H1 (cell line): ENCODE measurements around the gene PIGX. TPM values are rescaled to one million over a fixed set of nuclear protein-coding genes. Genes with fewer than 3 reads are reported as not detected.

Experiments used
- CTCF ChIA-PET: fragments of 300-600 bp; sonication (Branson Sonifier 250); formaldehyde crosslinking; loops from one replicate; lab custom pipeline; 2021; ENCODE audit not compliant: partially characterized antibody; lab: Charles Lee
- POLR2A ChIA-PET: fragments of 300-600 bp; sonication (Branson Sonifier 250); formaldehyde crosslinking; loops from one replicate; lab custom pipeline; 2021; ENCODE audit warnings: inconsistent platforms; ENCODE audit not compliant: partially characterized antibody; lab: Charles Lee
- DNase-seq, 2 experiments: peaks; one replicate each; pipeline versions ENCODE4 v3.0.0 to v3.0.0-alpha.2; 2010 to 2022; ENCODE audit warnings: low spot score in 2 of 2, low read depth in 1 of 2, mixed read lengths in 1 of 2
- FAIRE-seq: peaks from 2 replicates; lab custom pipeline; 2011; peaks lifted over from hg19 to GRCh38; lab: Jason Lieb, UNC
- H2AFZ ChIP-seq: 2 replicates; pipeline ENCODE4 v1.8.1; 2012; ENCODE audit warnings: low read length, inconsistent platforms
- H2AK5ac ChIP-seq: 2 replicates; pipeline ENCODE4 v1.6.1; 2013; ENCODE audit warnings: low read depth, low read length
- H2BK120ac ChIP-seq: replicated peaks from 2 replicates; pipeline ENCODE3; 2013; ENCODE audit warnings: low read depth, low read length, inconsistent platforms
- H2BK12ac ChIP-seq: 2 replicates; pipeline ENCODE4 v1.6.1; 2013; ENCODE audit warnings: low read depth, low read length
- H2BK15ac ChIP-seq: 2 replicates; pipeline ENCODE4 v1.6.1; 2013; ENCODE audit warnings: low read length
- H2BK20ac ChIP-seq: 2 replicates; pipeline ENCODE4 v1.6.1; 2013; ENCODE audit warnings: low read length
- H2BK5ac ChIP-seq: 2 replicates; pipeline ENCODE4 v1.6.1; 2013; ENCODE audit warnings: low read depth, low read length
- H3K14ac ChIP-seq: 2 replicates; pipeline ENCODE4 v1.6.1; 2013; ENCODE audit warnings: inconsistent platforms; ENCODE audit not compliant: insufficient read length
- H3K18ac ChIP-seq: 2 replicates; pipeline ENCODE4 v1.6.1; 2013; ENCODE audit warnings: low read length; ENCODE audit errors: extremely low read depth
- H3K23ac ChIP-seq: 2 replicates; pipeline ENCODE4 v1.6.1; 2013; ENCODE audit warnings: inconsistent platforms; ENCODE audit not compliant: insufficient read length
- H3K23me2 ChIP-seq: 2 replicates; pipeline ENCODE4 v1.6.1; 2013; ENCODE audit warnings: low read depth, low read length
- H3K27ac ChIP-seq: 2 replicates; pipeline ENCODE4 v1.6.1; 2011; ENCODE audit warnings: low read depth, low read length, inconsistent platforms
- H3K27me3 ChIP-seq, 4 experiments: replicated peaks in 1 of 4; 1 replicate in 1 of 4; 2 replicates in 3 of 4; pipeline versions ENCODE4 v1.6.1 to v1.8.1; 2011 to 2013; ENCODE audit warnings: low read length in 3 of 4, mild to moderate bottlenecking in 3 of 4, inconsistent platforms in 2 of 4, mixed read lengths in 2 of 4, moderate library complexity in 1 of 4; ENCODE audit not compliant: control insufficient read depth in 3 of 4, insufficient read depth in 3 of 4; ENCODE audit errors: extremely low read depth in 1 of 4
- H3K36me3 ChIP-seq, 4 experiments: 2 replicates each; pipeline versions ENCODE4 v1.6.1 to v1.8.1; 2011 to 2013; ENCODE audit warnings: mild to moderate bottlenecking in 4 of 4, low read length in 3 of 4, moderate library complexity in 2 of 4, control low read depth in 1 of 4, inconsistent platforms in 1 of 4; ENCODE audit not compliant: insufficient read depth in 4 of 4, control insufficient read depth in 2 of 4
- H3K4ac ChIP-seq: replicated peaks from 2 replicates; pipeline ENCODE3; 2013; ENCODE audit warnings: low read length, low read depth, mixed read lengths, inconsistent platforms; ENCODE audit not compliant: insufficient read length
- H3K4me1 ChIP-seq, 4 experiments: replicated peaks in 1 of 4; 1 replicate in 1 of 4; 2 replicates in 3 of 4; pipeline versions ENCODE4 v1.6.1 to v1.8.1; 2011 to 2013; ENCODE audit warnings: low read length in 3 of 4, inconsistent platforms in 2 of 4, mixed read lengths in 1 of 4; ENCODE audit not compliant: insufficient read depth in 4 of 4, control insufficient read depth in 3 of 4
- H3K4me2 ChIP-seq, 2 experiments: 2 replicates each; pipeline versions ENCODE4 v1.6.1 to v1.8.1; 2011 to 2013; ENCODE audit warnings: low read depth in 2 of 2, low read length in 2 of 2, control low read depth in 1 of 2, inconsistent platforms in 1 of 2, mild to moderate bottlenecking in 1 of 2; ENCODE audit not compliant: insufficient read depth in 1 of 2
- H3K4me3 ChIP-seq, 4 experiments: fragments of 200-600, 300-600 bp in 1 of 4; sonication (generic), shearing (Covaris generic), sonication (Bioruptor Twin) in 1 of 4; 2 replicates each; pipeline versions ENCODE4 v1.5.1 to v1.8.1; 2011 to 2016; ENCODE audit warnings: low read length in 4 of 4, low read depth in 3 of 4, control low read depth in 2 of 4, inconsistent platforms in 2 of 4, mild to moderate bottlenecking in 2 of 4, mixed read lengths in 1 of 4, moderate library complexity in 1 of 4; ENCODE audit not compliant: insufficient read depth in 2 of 4; ENCODE audit errors: extremely low read depth in 1 of 4
- H3K56ac ChIP-seq: replicated peaks from 2 replicates; pipeline ENCODE3; 2013; ENCODE audit warnings: low read depth, mild to moderate bottlenecking, mixed read lengths, low read length, inconsistent platforms; ENCODE audit not compliant: insufficient read length
- H3K79me1 ChIP-seq: 2 replicates; pipeline ENCODE4 v1.6.1; 2013; ENCODE audit warnings: low read depth, low read length, control low read depth
- H3K79me2 ChIP-seq, 2 experiments: 2 replicates each; pipeline versions ENCODE4 v1.6.1 to v1.8.1; 2012 to 2013; ENCODE audit warnings: low read length in 2 of 2, mild to moderate bottlenecking in 2 of 2, inconsistent platforms in 1 of 2; ENCODE audit not compliant: insufficient read depth in 2 of 2, control insufficient read depth in 1 of 2
- H3K9ac ChIP-seq, 4 experiments: replicated peaks in 1 of 4; 1 replicate in 1 of 4; 2 replicates in 3 of 4; pipeline versions ENCODE4 v1.6.1 to v1.8.1; 2011 to 2013; ENCODE audit warnings: low read depth in 3 of 4, low read length in 3 of 4, control low read depth in 2 of 4, mild to moderate bottlenecking in 2 of 4, moderate library complexity in 2 of 4, inconsistent platforms in 1 of 4; ENCODE audit errors: extremely low read depth in 1 of 4
- H3K9me3 ChIP-seq, 2 experiments: 2 replicates each; pipeline versions ENCODE4 v1.6.1 to v1.8.1; 2012 to 2013; ENCODE audit warnings: mild to moderate bottlenecking in 2 of 2, moderate library complexity in 2 of 2, control low read depth in 1 of 2, inconsistent platforms in 1 of 2, low read depth in 1 of 2, low read length in 1 of 2, mixed read lengths in 1 of 2; ENCODE audit not compliant: insufficient read depth in 2 of 2
- H4K20me1 ChIP-seq, 2 experiments: replicated peaks in 1 of 2; 2 replicates each; pipeline versions ENCODE3 to v1.8.1; 2011 to 2013; ENCODE audit warnings: inconsistent platforms in 2 of 2, low read length in 2 of 2, mild to moderate bottlenecking in 1 of 2; ENCODE audit not compliant: insufficient read depth in 2 of 2, control insufficient read depth in 1 of 2
- H4K5ac ChIP-seq: 2 replicates; pipeline ENCODE4 v1.6.1; 2013; ENCODE audit warnings: low read length, low read depth, mixed read lengths, inconsistent platforms; ENCODE audit not compliant: insufficient read length
- H4K8ac ChIP-seq: 2 replicates; pipeline ENCODE4 v1.8.0; 2013; ENCODE audit warnings: mild to moderate bottlenecking, moderate library complexity, low read length, inconsistent platforms; ENCODE audit not compliant: insufficient read depth; ENCODE audit errors: extremely low read depth
- H4K91ac ChIP-seq: replicated peaks from 2 replicates; pipeline ENCODE3; 2013; ENCODE audit warnings: low read length, mixed read lengths, inconsistent platforms; ENCODE audit not compliant: insufficient read length
- ASH2L ChIP-seq: fragments of 200-600, 300-600 bp; sonication (generic); IDR thresholded peaks from one replicate; pipeline ENCODE4 v1.7.1; 2017; ENCODE audit warnings: low read length
- CBX8 ChIP-seq: fragments of 300-800, 300-1000 bp; sonication (generic); IDR thresholded peaks from 2 replicates; pipeline ENCODE4 v1.7.1; 2016; ENCODE audit warnings: low read depth, low read length, borderline replicate concordance
- GTF2F1 ChIP-seq: IDR thresholded peaks from 2 replicates; pipeline ENCODE4 v1.6.1; 2012; ENCODE audit warnings: low read depth, low read length, improper control_type of control experiment, borderline replicate concordance
- NRF1 ChIP-seq: IDR thresholded peaks from 2 replicates; pipeline ENCODE4 v1.6.1; 2011; ENCODE audit warnings: mild to moderate bottlenecking, low read depth, low read length, improper control_type of control experiment
- RBBP5 ChIP-seq: IDR thresholded peaks from 2 replicates; pipeline ENCODE4 v1.7.1; 2012; ENCODE audit warnings: low read depth, mild to moderate bottlenecking, inconsistent platforms, low read length, moderate library complexity, borderline replicate concordance
- RFX5 ChIP-seq: IDR thresholded peaks from 2 replicates; pipeline ENCODE4 v1.6.1; 2011; ENCODE audit warnings: low read depth, low read length, improper control_type of control experiment, borderline replicate concordance
- SAP30 ChIP-seq: fragments of 300-600 bp; sonication (generic); IDR thresholded peaks from 2 replicates; pipeline ENCODE4 v1.7.1; 2012; ENCODE audit warnings: low read length, moderate library complexity, mild to moderate bottlenecking, inconsistent platforms; ENCODE audit not compliant: insufficient read depth, insufficient replicate concordance
- TCF12 ChIP-seq: IDR thresholded peaks from 2 replicates; pipeline ENCODE4 v1.6.1; 2011; ENCODE audit warnings: low read depth, mild to moderate bottlenecking, low read length
- WGBS, 2 experiments: shearing (Covaris generic) in 1 of 2; methylation state at CpG; one replicate each; pipeline versions ENCODE4 v1.1.6 to v1.1.7; 2013 to 2015; ENCODE audit warnings: low lambda C conversion rate in 2 of 2, mixed read lengths in 2 of 2, inconsistent platforms in 1 of 2, low coverage in 1 of 2, missing lambda C conversion rate in 1 of 2; ENCODE audit not compliant: insufficient replicate concordance in 2 of 2, insufficient coverage in 1 of 2, insufficient read length in 1 of 2; ENCODE audit errors: extremely low coverage in 1 of 2, missing lambda C conversion rate in 1 of 2; 5-methylcytosine and 5-hydroxymethylcytosine counted together
- long read RNA-seq, 2 experiments: library from RNA in 1 of 2; library from capped mRNA in 1 of 2; stranded (forward); transcript quantifications; one replicate each; pipeline ENCODE4 v2.0.0, GENCODE V29; 2021; ENCODE audit warnings: inconsistent platforms in 1 of 2
- polyA minus RNA-seq, 3 experiments: library from RNA; depleted of rRNA, polyadenylated mRNA; stranded (reverse); fragments of >200 nt; gene quantifications; 1 replicate in 2 of 3; 2 replicates in 1 of 3; pipeline ENCODE4 v1.2.3, GENCODE V29; 2011
- polyA plus RNA-seq, 7 experiments: library from polyadenylated mRNA; depleted of rRNA in 3 of 7; stranded (reverse) in 5 of 7; unstranded in 2 of 7; fragments of >200 nt in 5 of 7; fragments of 200-250 nt in 2 of 7; gene quantifications; 1 replicate in 5 of 7; 2 replicates in 1 of 7; 4 replicates in 1 of 7; pipeline versions ENCODE4 v1.2.1 to v1.2.3, GENCODE V29; 2011 to 2013; ENCODE audit warnings: missing spikeins in 2 of 7, mixed read lengths in 2 of 7
- total RNA-seq: library from RNA; stranded (reverse); fragmentation: NEBNext Ultra II Directional; extraction: Animal tissue kit (Norgen Biotek cat#: 25700); gene quantifications from 2 replicates; pipeline ENCODE4 v1.2.1, GENCODE V29; 2021

PIGX gene
- total RNA-seq (14.7 and 14.9 TPM in 2 replicates), polyA plus RNA-seq (2011; rRNA removed) (5.0 and 7.0 TPM in 2 replicates), polyA minus RNA-seq (2011; rRNA and poly(A)+ RNA removed) (9.8 and 10.0 TPM in 2 replicates)
- polyA plus RNA-seq (2011; cell fraction: cytosol; rRNA removed) = 9.3 TPM
- polyA plus RNA-seq (2011; cell fraction: nucleus; rRNA removed) = 4.3 TPM
- 8.6 to 10.9 TPM (median 9.9 TPM) in 4 replicates for polyA plus RNA-seq (2012, experiment 1 of 2)
- 7.3 TPM for polyA plus RNA-seq (2012, experiment 2 of 2)
- polyA plus RNA-seq (2013, experiment 1 of 2) = 15.0 TPM
- polyA plus RNA-seq (2013, experiment 2 of 2) = 14.7 TPM
- 6.2 TPM for polyA minus RNA-seq (2011; cell fraction: cytosol; rRNA and poly(A)+ RNA removed)
- polyA minus RNA-seq (2011; cell fraction: nucleus; rRNA and poly(A)+ RNA removed) = 6.9 TPM
- long read RNA-seq, experiment 1, partial matches to known transcripts = 1 of 18 reads
- long read RNA-seq, experiment 1, other reads (novel, unspliced or antisense) = 10 of 18 reads
- long read RNA-seq, experiment 2, partial matches to known transcripts = 1 of 1 reads
- long read RNA-seq, experiment 2, other reads (novel, unspliced or antisense) = 0 of 1 reads

DNA sequence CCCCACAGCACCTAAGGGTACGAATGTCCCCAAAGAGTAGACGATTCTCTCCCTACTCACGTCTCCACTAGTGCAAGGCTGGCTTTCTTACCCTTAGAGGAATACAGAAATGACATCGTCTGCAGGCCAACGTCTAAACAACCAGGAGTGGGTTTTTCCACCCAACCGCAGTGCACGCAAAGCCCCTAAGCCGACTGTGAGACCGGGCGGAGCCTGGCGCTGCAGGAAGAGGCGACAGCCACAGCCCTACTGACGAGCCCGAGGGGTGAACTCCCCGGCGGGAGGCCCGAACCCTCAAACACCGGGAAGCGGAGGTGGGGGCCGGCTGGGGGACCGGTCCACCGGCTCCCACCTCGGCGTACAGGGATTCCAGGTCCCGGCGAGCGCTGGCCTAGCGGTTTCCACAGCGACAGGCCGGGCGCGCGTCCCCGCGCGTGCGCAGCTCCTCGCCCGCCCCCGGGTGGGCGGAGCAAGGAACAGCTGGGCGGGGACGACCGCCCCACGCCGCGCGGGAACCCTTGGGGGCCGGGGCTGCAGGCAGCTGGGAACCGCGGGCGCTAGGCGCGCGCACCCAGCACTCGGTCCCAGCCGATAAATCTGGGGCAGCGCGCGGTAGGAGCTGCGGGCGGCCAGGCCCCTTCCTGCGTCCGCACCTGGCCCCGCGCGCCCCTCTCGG lies at the start of gene PIGX, which contains the start of gene CEP19:
PIGX (plus strand) TSS at position 540 of the 676 bp plus-strand sequence.
CEP19 (minus strand) TSS at position 413 of the 676 bp plus-strand sequence. CDS start 3,593 bp downstream, outside the sequence.
- Histone ChIP-seq H4K5ac (peak within 1 kb of the TSS; percentile 6), H3K79me2 (no peaks in the 10 kb centered on the region), H2BK20ac (no peak within 1 kb of the TSS), H3K27me3 (no peaks in the 10 kb centered on the region; a peak in 2 of 7 replicates), H2BK120ac (no peak within 1 kb of the TSS), H3K23me2 (peaks cover 7% of the 10 kb centered on the region), H3K9me3 (no peaks in the 10 kb centered on the region), H3K4me3 (peak within 1 kb of the TSS; percentile 65 to 88 (median 79)), H3K23ac (no peak within 1 kb of the TSS), H3K36me3 (no peaks in the 10 kb centered on the region), H3K79me1 (no peaks in the 10 kb centered on the region), H2AFZ (peak within 1 kb of the TSS; percentile 74), H2BK5ac (no peak within 1 kb of the TSS), H3K27ac (no peak within 1 kb of the TSS), H2BK12ac (no peak within 1 kb of the TSS), H3K56ac (no peak within 1 kb of the TSS), H4K91ac (no peak within 1 kb of the TSS), H3K18ac (peak within 1 kb of the TSS; percentile 78; the same call in 1 of the 2 replicates), H3K4me2 (peak within 1 kb of the TSS; percentile 64 to 75), H2AK5ac (no peak within 1 kb of the TSS), H3K4ac (no peak within 1 kb of the TSS), H3K14ac (no peak within 1 kb of the TSS), H3K4me1 (peaks cover 0 to 6% (median 3%) of the 10 kb centered on the region in 4 experiments; a peak in 4 of 7 replicates), H4K8ac (peak within 1 kb of the TSS; percentile 57; the same call in 1 of the 2 replicates), H2BK15ac (no peak within 1 kb of the TSS), H3K9ac (peak within 1 kb of the TSS; percentile 38 to 75 (median 52)), H4K20me1 (no peaks in the 10 kb centered on the region)
- DNase-seq = peak in 1 of 2 experiments; percentile 81
- POLR2A ChIA-PET = interaction anchor here (0.9 to 1.7 kb wide), 4 partner anchors 14 to 44 kb away, joined by 3 to 4 read pairs (median 4); partner anchors contain the start of gene PAK2
- no peak for FAIRE-seq
- CTCF ChIA-PET = interaction anchor here (0.6 to 2.1 kb wide), 5 partner anchors 27 to 96 kb away, joined by 3 to 7 read pairs (median 3); no protein-coding TSS in a partner anchor
- 6% methylated on average over 35 of the region's 68 CpGs; no CpG with 5 or more reads in 1 of the 2 experiments for WGBS, 2 experiments
- TF ChIP-seq SAP30 (no peak), RFX5 (no peak), TCF12 (0 out of 2 replicates have a peak, but pooled peaks have one; percentile 12), NRF1 (peak; percentile 74), RBBP5 (peak; percentile 60; the same call in 1 of the 2 replicates), GTF2F1 (no peak), CBX8 (no peak), ASH2L (peak; percentile 50)
